Parathyroid adenoma (tissue), 2 donors: Measurements from ENCODE around the gene CABLES1.
"Not testable (repeated sequence)": the region's sequence is repeated elsewhere in the genome, so short reads cannot be mapped to it uniquely, and the experiment has no call there.

Source experiments
- H2AFZ ChIP-seq: fragments of 300-600 bp; sonication (generic); one replicate; pipeline ENCODE4 v1.7.0; 2017; ENCODE audit warnings: antibody characterized with exemption, mild to moderate bottlenecking
- H3K27ac ChIP-seq: fragments of 300-600 bp; sonication (generic); one replicate; pipeline ENCODE4 v1.7.0; 2017
- H3K27me3 ChIP-seq: fragments of 300-600 bp; sonication (generic); one replicate; pipeline ENCODE4 v1.7.0; 2017; ENCODE audit warnings: low read length; ENCODE audit not compliant: control insufficient read depth, insufficient read depth
- H3K36me3 ChIP-seq: fragments of 300-600 bp; sonication (generic); one replicate; pipeline ENCODE4 v1.7.0; 2017; ENCODE audit warnings: low read length; ENCODE audit not compliant: control insufficient read depth, insufficient read depth
- H3K4me1 ChIP-seq: fragments of 300-600 bp; sonication (generic); one replicate; pipeline ENCODE4 v1.7.0; 2017; ENCODE audit warnings: control low read depth
- H3K4me2 ChIP-seq: fragments of 300-600 bp; sonication (generic); one replicate; pipeline ENCODE4 v1.7.0; 2017; ENCODE audit warnings: low read length
- H3K4me3 ChIP-seq: fragments of 300-600 bp; sonication (generic); one replicate; pipeline ENCODE4 v1.7.0; 2017; ENCODE audit warnings: low read depth, low read length
- H3K79me2 ChIP-seq: fragments of 300-600 bp; sonication (generic); one replicate; pipeline ENCODE4 v1.7.0; 2017; ENCODE audit warnings: control low read depth
- H3K9ac ChIP-seq: fragments of 300-600 bp; sonication (generic); one replicate; pipeline ENCODE4 v1.7.0; 2017; ENCODE audit warnings: mild to moderate bottlenecking
- H3K9me3 ChIP-seq: fragments of 300-600 bp; sonication (generic); one replicate; pipeline ENCODE4 v1.7.0; 2017; ENCODE audit warnings: low read length; ENCODE audit not compliant: control insufficient read depth
- CTCF ChIP-seq: fragments of 300-600 bp; sonication (generic); IDR thresholded peaks from one replicate; pipeline ENCODE4 v1.7.0; 2017; ENCODE audit warnings: antibody characterized with exemption, mild to moderate bottlenecking
- donor health status: primary hyperparathyroidism.

Gene CABLES1

GRCh38 chr18:23093772-23094171, 41.5 kb upstream of the CABLES1 start:
- Histone ChIP-seq H2AFZ (no peak overlapping the region), H3K4me2 (no peak overlapping the region)
- TF ChIP-seq CTCF = no peak

GRCh38 chr18:23094411-23095190, 40.7 kb upstream of the CABLES1 start:
- peak overlapping the region; percentile 4 for H2AFZ ChIP-seq
- no peaks in the 10 kb centered on the region for H3K27me3 ChIP-seq
- H3K36me3 ChIP-seq = no peaks in the 10 kb centered on the region
- H3K9me3 ChIP-seq = no peaks in the 10 kb centered on the region
- no peak overlapping the region for H3K4me2 ChIP-seq
- H3K9ac ChIP-seq = no peak overlapping the region
- no peaks in the 10 kb centered on the region for H3K79me2 ChIP-seq
- no peak overlapping the region for H3K27ac ChIP-seq
- no peak overlapping the region for H3K4me3 ChIP-seq
- peaks cover 2% of the 10 kb centered on the region for H3K4me1 ChIP-seq
- TF ChIP-seq CTCF = no peak

More at GRCh38 chr18:23093772-23094171, 41.5 kb upstream of the CABLES1 start:
- Histone ChIP-seq H3K79me2 (no peaks in the 10 kb centered on the region), H3K9ac (no peak overlapping the region), H3K4me1 (peaks cover 2% of the 10 kb centered on the region), H3K9me3 (no peaks in the 10 kb centered on the region), H3K36me3 (no peaks in the 10 kb centered on the region), H3K27me3 (no peaks in the 10 kb centered on the region), H3K27ac (no peak overlapping the region), H3K4me3 (no peak overlapping the region)

GRCh38 chr18:23095463-23095862, 39.8 kb upstream of the CABLES1 start:
- no peak for TF ChIP-seq CTCF

GRCh38 chr18:23097016-23097415, 38.3 kb upstream of the CABLES1 start:
- not testable (repeated sequence) for H2AFZ ChIP-seq, H3K4me3 ChIP-seq, H3K27ac ChIP-seq, H3K9me3 ChIP-seq, H3K9ac ChIP-seq, H3K27me3 ChIP-seq, H3K79me2 ChIP-seq, H3K4me1 ChIP-seq, H3K4me2 ChIP-seq, H3K36me3 ChIP-seq

More at GRCh38 chr18:23095463-23095862, 39.8 kb upstream of the CABLES1 start:
- Histone ChIP-seq H3K27ac (no peak overlapping the region), H3K4me3 (no peak overlapping the region), H3K9me3 (no peaks in the 10 kb centered on the region), H3K79me2 (no peaks in the 10 kb centered on the region), H3K9ac (no peak overlapping the region), H3K4me2 (no peak overlapping the region), H3K4me1 (peaks cover 2% of the 10 kb centered on the region), H3K36me3 (no peaks in the 10 kb centered on the region), H3K27me3 (no peaks in the 10 kb centered on the region), H2AFZ (no peak overlapping the region)

GRCh38 chr18:23099621-23100020, 35.7 kb upstream of the CABLES1 start:
- H3K27ac ChIP-seq = no peak overlapping the region
- no peaks in the 10 kb centered on the region for H3K79me2 ChIP-seq
- H3K9ac ChIP-seq = no peak overlapping the region
- H3K36me3 ChIP-seq = no peaks in the 10 kb centered on the region
- no peaks in the 10 kb centered on the region for H3K27me3 ChIP-seq
- TF ChIP-seq CTCF = no peak
- H3K4me2 ChIP-seq = no peak overlapping the region
- peaks cover under 1% of the 10 kb centered on the region for H3K4me1 ChIP-seq
- no peak overlapping the region for H3K4me3 ChIP-seq
- H2AFZ ChIP-seq = no peak overlapping the region
- H3K9me3 ChIP-seq = no peaks in the 10 kb centered on the region
